ENCODE results near the gene DCLK1. TPM values are rescaled to one million over a fixed set of nuclear protein-coding genes. Genes with fewer than 3 reads are reported as not detected.
A peak's percentile ranks its signal among the peaks of the same experiment; 100 is the strongest.

DCLK1 gene
- total RNA-seq, 4 donors from 2014 or later, result 10.0 to 41.1 (median 19.5) TPM

DNA sequence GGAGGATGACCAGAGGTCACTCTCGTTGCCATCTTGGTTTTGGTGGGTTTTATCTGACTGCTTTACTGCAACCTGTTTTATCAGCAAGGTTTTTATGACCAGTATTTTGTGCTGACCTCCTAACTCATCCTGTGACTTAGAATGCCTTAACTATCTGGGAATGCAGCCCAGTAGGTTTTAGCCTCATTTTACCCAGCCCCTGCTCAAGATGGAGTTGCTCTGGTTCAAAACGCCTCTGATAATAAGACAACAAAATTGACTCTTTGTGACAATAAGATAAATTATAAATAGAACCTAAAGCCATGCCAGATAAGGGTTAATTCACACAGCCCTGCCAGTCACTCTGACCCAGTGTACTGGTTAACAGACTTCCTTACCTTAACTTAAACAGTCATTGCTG lies 387.0 kb downstream of the DCLK1 start:
- no peak for DNase-seq (ENCODE audit: low spot score in 2 of 2)
- 79 to 84% methylated on average over 2 of the region's 2 CpGs for WGBS, 2 donors
- no peak overlapping the region for H3K4me3 ChIP-seq (ENCODE audit: low read depth, poor library complexity, severe bottlenecking)
- intact Hi-C loops (cut with DNase I; ENCODE audit: low total_unique reads), result no loop called here
- no peak for TF ChIP-seq POLR2A (IDR thresholded peaks at IDR 0.05)
- TF ChIP-seq, protein P1, sequence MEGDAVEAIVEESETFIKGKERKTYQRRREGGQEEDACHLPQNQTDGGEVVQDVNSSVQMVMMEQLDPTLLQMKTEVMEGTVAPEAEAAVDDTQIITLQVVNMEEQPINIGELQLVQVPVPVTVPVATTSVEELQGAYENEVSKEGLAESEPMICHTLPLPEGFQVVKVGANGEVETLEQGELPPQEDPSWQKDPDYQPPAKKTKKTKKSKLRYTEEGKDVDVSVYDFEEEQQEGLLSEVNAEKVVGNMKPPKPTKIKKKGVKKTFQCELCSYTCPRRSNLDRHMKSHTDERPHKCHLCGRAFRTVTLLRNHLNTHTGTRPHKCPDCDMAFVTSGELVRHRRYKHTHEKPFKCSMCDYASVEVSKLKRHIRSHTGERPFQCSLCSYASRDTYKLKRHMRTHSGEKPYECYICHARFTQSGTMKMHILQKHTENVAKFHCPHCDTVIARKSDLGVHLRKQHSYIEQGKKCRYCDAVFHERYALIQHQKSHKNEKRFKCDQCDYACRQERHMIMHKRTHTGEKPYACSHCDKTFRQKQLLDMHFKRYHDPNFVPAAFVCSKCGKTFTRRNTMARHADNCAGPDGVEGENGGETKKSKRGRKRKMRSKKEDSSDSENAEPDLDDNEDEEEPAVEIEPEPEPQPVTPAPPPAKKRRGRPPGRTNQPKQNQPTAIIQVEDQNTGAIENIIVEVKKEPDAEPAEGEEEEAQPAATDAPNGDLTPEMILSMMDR (IDR thresholded peaks at IDR 0.05), result no peak

DNA sequence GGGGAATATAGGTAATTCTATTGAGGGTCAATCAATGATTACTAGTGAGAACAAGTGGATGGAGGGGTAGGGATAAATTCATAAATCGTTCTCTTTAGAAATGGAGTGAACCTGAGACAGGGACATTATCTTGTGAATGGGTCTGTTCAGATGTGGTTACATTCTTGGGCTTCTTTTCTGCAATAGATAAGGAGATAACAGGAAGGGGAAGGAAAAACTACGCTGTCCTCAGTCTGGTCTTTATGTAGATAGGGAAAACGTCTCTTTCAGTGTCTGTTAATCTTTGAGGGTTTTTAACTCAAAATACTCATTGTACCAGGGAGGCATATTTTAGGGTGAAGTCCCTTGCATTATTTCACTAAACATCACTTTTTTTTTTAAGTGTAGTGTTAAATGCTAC lies 388.0 kb downstream of the DCLK1 start:
- DNase-seq (ENCODE audit: low spot score in 2 of 2), result no peak
- TF ChIP-seq, protein P1 (IDR thresholded peaks at IDR 0.05), result no peak
- 73 to 83% methylated on average over 3 of the region's 3 CpGs for WGBS, 2 donors
- intact Hi-C loops (cut with DNase I; ENCODE audit: low total_unique reads), result no loop called here
- H3K4me3 ChIP-seq (ENCODE audit: low read depth, poor library complexity, severe bottlenecking), result no peak overlapping the region

DNA sequence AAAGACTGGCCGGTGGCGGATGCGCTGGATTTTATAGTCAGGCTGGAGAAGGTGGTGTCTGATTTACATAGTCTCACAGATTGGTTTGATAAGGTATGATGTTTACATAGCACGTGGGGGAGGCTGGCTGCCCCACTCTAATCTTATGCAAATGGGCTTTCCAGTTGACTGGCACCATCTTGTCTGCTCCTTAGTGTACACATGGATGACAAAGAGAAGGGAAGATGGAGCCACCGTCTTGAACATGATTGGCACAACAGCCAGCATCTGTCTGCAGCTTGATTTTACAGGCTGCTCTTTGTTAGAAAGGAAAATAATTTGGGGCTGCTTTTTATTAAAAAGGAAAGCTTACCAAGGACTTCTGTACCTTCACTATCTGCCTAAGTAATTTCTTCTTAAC lies 389.5 kb downstream of the DCLK1 start:
- TF ChIP-seq, protein P1 (IDR thresholded peaks at IDR 0.05), result no peak
- TF ChIP-seq POLR2A (IDR thresholded peaks at IDR 0.05), result no peak
- no peak overlapping the region for H3K4me3 ChIP-seq (ENCODE audit: low read depth, poor library complexity, severe bottlenecking)
- intact Hi-C loops (cut with DNase I; ENCODE audit: low total_unique reads), result no loop called here
- WGBS, 2 donors, result 83 to 84% methylated on average over 5 of the region's 5 CpGs
- DNase-seq (ENCODE audit: low spot score in 2 of 2), result no peak

DNA sequence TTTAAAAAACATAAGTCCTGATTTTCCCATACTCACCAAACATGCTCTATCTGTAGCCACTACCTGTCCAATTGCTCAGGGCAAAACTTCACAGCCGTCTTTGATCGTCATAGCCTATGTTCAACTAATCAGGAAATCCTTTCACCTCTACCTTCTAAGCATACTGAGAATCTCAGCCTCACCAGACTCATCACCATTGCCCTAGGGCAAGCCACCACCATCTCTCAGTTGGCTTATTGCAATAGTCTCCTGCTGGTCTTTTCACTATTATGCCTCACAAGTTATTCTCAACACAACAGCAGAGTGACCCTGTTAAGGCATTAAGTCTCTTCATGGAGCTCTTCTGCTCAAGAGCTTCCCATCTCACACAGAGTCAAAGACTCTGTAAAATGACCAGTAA lies 394.3 kb downstream of the DCLK1 start:
- WGBS, 2 donors, result 31 to 45% methylated on average over 2 of the region's 2 CpGs
- no peak overlapping the region for H3K4me3 ChIP-seq (ENCODE audit: low read depth, poor library complexity, severe bottlenecking)
- peak in 1 of 2 donors; percentile 26 for DNase-seq (ENCODE audit: low spot score in 2 of 2)
- no peak for TF ChIP-seq POLR2A (IDR thresholded peaks at IDR 0.05)
- TF ChIP-seq, protein P1 (IDR thresholded peaks at IDR 0.05), result no peak
- intact Hi-C loops (cut with DNase I; ENCODE audit: low total_unique reads), result no loop called here

DNA sequence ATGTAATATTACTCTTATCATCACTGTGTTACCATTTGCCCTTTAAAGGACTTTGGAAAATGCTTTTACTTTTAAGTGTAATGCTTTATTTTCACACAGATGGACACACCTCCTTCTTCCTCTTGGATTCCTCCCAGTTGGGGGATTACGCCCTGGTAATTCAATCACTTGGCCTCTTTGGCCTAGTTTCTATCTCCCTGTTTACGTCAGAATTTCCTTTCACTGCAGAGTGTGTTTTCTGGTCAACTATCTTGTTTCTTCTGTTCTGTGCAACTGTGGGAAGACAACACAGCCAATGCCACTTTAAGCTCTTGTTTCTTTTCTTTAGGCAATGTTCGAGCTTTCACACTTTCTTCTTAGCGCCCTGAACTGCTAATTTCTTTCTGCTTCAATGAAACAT lies 397.4 kb downstream of the DCLK1 start:
- H3K4me3 ChIP-seq (ENCODE audit: low read depth, poor library complexity, severe bottlenecking), result no peak overlapping the region
- intact Hi-C loops (cut with DNase I; ENCODE audit: low total_unique reads), result no loop called here
- DNase-seq (ENCODE audit: low spot score in 2 of 2), result peak in 1 of 2 donors; percentile 3
- WGBS, 2 donors, result 62 to 68% methylated on average over 4 of the region's 4 CpGs
- TF ChIP-seq, protein P1 (IDR thresholded peaks at IDR 0.05), result no peak
- no peak for TF ChIP-seq POLR2A (IDR thresholded peaks at IDR 0.05)

DNA sequence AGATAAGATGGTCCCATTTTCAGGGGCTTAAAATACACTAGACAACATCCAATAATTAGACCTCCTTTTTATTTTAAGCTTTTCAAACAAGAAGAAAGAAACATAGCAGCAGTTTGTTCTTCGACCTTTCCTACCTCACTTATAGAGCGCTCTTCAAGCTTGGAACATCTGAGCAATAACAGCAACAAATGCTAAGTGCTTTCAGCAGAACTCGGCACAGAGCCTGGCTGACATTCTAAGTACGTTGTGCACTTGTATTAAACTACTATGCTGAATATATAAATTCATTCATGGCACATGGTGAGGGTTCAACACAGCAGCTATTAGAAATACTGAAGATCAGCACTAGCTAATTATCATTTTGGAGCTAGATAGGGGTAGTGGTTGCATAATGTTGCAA lies 398.6 kb downstream of the DCLK1 start:
- WGBS, 2 donors, result 88 to 95% methylated on average over 4 of the region's 4 CpGs
- intact Hi-C loops (cut with DNase I; ENCODE audit: low total_unique reads), result no loop called here
- TF ChIP-seq, protein P1 (IDR thresholded peaks at IDR 0.05), result no peak
- TF ChIP-seq POLR2A (IDR thresholded peaks at IDR 0.05), result no peak
- no peak overlapping the region for H3K4me3 ChIP-seq (ENCODE audit: low read depth, poor library complexity, severe bottlenecking)
- no peak for DNase-seq (ENCODE audit: low spot score in 2 of 2)

Measured in lower leg skin (tissue), 4 donors.